K562 (cell line): Measurements from ENCODE around the gene FERMT3. TPM values are rescaled to one million over a fixed set of nuclear protein-coding genes. Genes with fewer than 3 reads are reported as not detected.

Experiments
- ASH1L ChIP-seq: fragments of 450-650 bp; IDR thresholded peaks from 2 replicates; pipeline ENCODE4 v1.6.1; 2018; ENCODE audit warnings: borderline replicate concordance, mild to moderate bottlenecking, low read depth; ENCODE audit not compliant: partially characterized antibody
- CBX3 ChIP-seq, 2 experiments: IDR thresholded peaks; 1 replicate in 1 of 2; 2 replicates in 1 of 2; pipeline ENCODE4 v1.6.1; 2012; ENCODE audit warnings: inconsistent platforms in 2 of 2, low read length in 2 of 2, borderline replicate concordance in 1 of 2, control low read depth in 1 of 2
- FOSL1 ChIP-seq: fragments of 200-800 bp; sonication (Bioruptor generic); conservative IDR thresholded peaks from 2 replicates; pipeline ENCODE4 v1.6.1; 2016; ENCODE audit warnings: missing genetic modification characterization, missing compliant biosample characterization
- FOXA3 ChIP-seq, 2 experiments: fragments of 450-650 bp in 1 of 2; sonication (generic) in 1 of 2; formaldehyde crosslinking; IDR thresholded peaks in 1 of 2; conservative IDR thresholded peaks in 1 of 2; 2 replicates each; pipeline versions ENCODE4 v1.4.0 to v1.8.0; 2020 to 2022; ENCODE audit warnings: mild to moderate bottlenecking in 2 of 2, missing genetic modification reagents in 1 of 2
- HDGF ChIP-seq: fragments of 450-650 bp; IDR thresholded peaks from 2 replicates; pipeline ENCODE4 v1.6.1; 2016
- MTA3 ChIP-seq: fragments of 450-650 bp; formaldehyde crosslinking; IDR thresholded peaks from 2 replicates; pipeline ENCODE4 v1.6.1; 2017; ENCODE audit warnings: mild to moderate bottlenecking, borderline replicate concordance
- NCOA1 ChIP-seq: fragments of 450-650 bp; IDR thresholded peaks from 2 replicates; pipeline ENCODE4 v1.6.1; 2016; ENCODE audit warnings: low read depth
- POLR2H ChIP-seq: IDR thresholded peaks from 2 replicates; pipeline ENCODE4 v1.6.1; 2016; ENCODE audit warnings: missing genetic modification characterization, low read depth, mild to moderate bottlenecking, control low read depth, missing compliant biosample characterization, moderate library complexity
- SLC30A9 ChIP-seq: fragments of 250-450 bp; sonication (Bioruptor Pico); IDR thresholded peaks from 2 replicates; pipeline ENCODE4 v1.8.0; 2022; ENCODE audit warnings: mild to moderate bottlenecking, moderate library complexity
- ZBTB17 ChIP-seq: fragments of 450-650 bp; formaldehyde crosslinking; IDR thresholded peaks from 2 replicates; pipeline ENCODE4 v1.4.0; 2020; ENCODE audit warnings: mild to moderate bottlenecking
- ZBTB26 ChIP-seq: fragments of 450-650 bp; formaldehyde crosslinking; IDR thresholded peaks from 2 replicates; pipeline ENCODE4 v1.4.0; 2022; ENCODE audit warnings: missing genetic modification characterization
- ZBTB7A ChIP-seq: IDR thresholded peaks from 2 replicates; pipeline ENCODE4 v1.6.1; 2011; ENCODE audit warnings: low read depth, mild to moderate bottlenecking, low read length, moderate library complexity, borderline replicate concordance; ENCODE audit not compliant: control insufficient read depth
- ZNF316 ChIP-seq: fragments of 450-650 bp; IDR thresholded peaks from 2 replicates; pipeline ENCODE4 v1.6.1; 2016
- ZNF778 ChIP-seq: fragments of 450-650 bp; formaldehyde crosslinking; IDR thresholded peaks from 2 replicates; pipeline ENCODE4 v1.4.0; 2020; ENCODE audit warnings: mild to moderate bottlenecking, moderate library complexity
- polyA plus RNA-seq, 8 experiments: library from polyadenylated mRNA; depleted of rRNA in 4 of 8; stranded (reverse) in 5 of 8; unstranded in 3 of 8; fragments of >200 nt; fragmentation: Nextera tagmentation in 2 of 8; fragmentation: Illumina TruSeq in 1 of 8; extraction: Ambion mirVana in 2 of 8; extraction: Trizol in 1 of 8; gene quantifications; 2 replicates each; pipeline versions ENCODE4 v1.2.1 to v1.2.3, GENCODE V29; 2011 to 2014; ENCODE audit warnings: inconsistent platforms in 1 of 8, missing spikeins in 1 of 8
- total RNA-seq, 7 experiments: library from RNA; depleted of rRNA in 6 of 7; stranded (reverse); fragments of >200 nt in 6 of 7; fragmentation: Illumina TruSeq in 2 of 7; extraction: Trizol in 2 of 7; gene quantifications; 2 replicates each; pipeline versions ENCODE4 v1.2.1 to v1.2.3, GENCODE V29; 2011 to 2021; ENCODE audit warnings: low replicate concordance in 1 of 7

FERMT3 gene
- total and polyA plus RNA-seq, 9 of the 15 experiments (the other 6 are each of a cell fraction or from before 2014, with no cell fraction given) = 3.2 to 275 (median 79.7) TPM

- TF ChIP-seq ZBTB26 (CRISPR knock-in tag) = no peak
- no peak for TF ChIP-seq POLR2H (tag)
- TF ChIP-seq ZNF778 (CRISPR knock-in tag) = no peak
- TF ChIP-seq SLC30A9 = no peak
- no peak for TF ChIP-seq CBX3 (IDR thresholded peaks at IDR 0.05; ENCODE audit: borderline replicate concordance in 1 of 2, low read length in 2 of 2)
- TF ChIP-seq ZNF316 = no peak
- no peak for TF ChIP-seq ASH1L
- no peak for TF ChIP-seq HDGF
- TF ChIP-seq ZBTB7A = peak; percentile 58; the same call in 1 of the 2 replicates
- no peak for TF ChIP-seq ZBTB17 (CRISPR knock-in tag)
- TF ChIP-seq FOSL1 = no peak
- TF ChIP-seq FOXA3 (CRISPR knock-in tag; conservative IDR thresholded peaks at IDR 0.05 in 1 of 2, IDR thresholded peaks at IDR 0.05 in 1 of 2) = no peak
- TF ChIP-seq MTA3 = peak; percentile 55; the same call in 1 of the 2 replicates
- TF ChIP-seq NCOA1 = no peak
Observed at GRCh38 chr11:64233913-64234586, 27.5 kb downstream of the FERMT3 start, which contains the start of gene VEGFB (continued).
